RPMI8226 (cell line): Measurements from ENCODE around the gene RNF214.
"Not testable (repeated sequence)": the region's sequence is repeated elsewhere in the genome, so short reads cannot be mapped to it uniquely, and the experiment has no call there.

ENCODE experiments used
- DNase-seq: peaks from one replicate; pipeline ENCODE4 v3.0.0-alpha.2; 2015

RNF214 gene

GRCh38 chr11:117319214-117319840 lies 86.9 kb downstream of the RNF214 start:
- DNase-seq = no peak

GRCh38 chr11:117327255-117327566 lies 94.7 kb downstream of the RNF214 start:
- not testable (repeated sequence) for DNase-seq

GRCh38 chr11:117327567-117328374 lies 95.3 kb downstream of the RNF214 start, which contains the start of gene CEP164:
CEP164 (plus strand) TSS chr11:117327854; CDS start chr11:117338587, 10,733 bp downstream.
- DNase-seq = peak; percentile 98

DNA sequence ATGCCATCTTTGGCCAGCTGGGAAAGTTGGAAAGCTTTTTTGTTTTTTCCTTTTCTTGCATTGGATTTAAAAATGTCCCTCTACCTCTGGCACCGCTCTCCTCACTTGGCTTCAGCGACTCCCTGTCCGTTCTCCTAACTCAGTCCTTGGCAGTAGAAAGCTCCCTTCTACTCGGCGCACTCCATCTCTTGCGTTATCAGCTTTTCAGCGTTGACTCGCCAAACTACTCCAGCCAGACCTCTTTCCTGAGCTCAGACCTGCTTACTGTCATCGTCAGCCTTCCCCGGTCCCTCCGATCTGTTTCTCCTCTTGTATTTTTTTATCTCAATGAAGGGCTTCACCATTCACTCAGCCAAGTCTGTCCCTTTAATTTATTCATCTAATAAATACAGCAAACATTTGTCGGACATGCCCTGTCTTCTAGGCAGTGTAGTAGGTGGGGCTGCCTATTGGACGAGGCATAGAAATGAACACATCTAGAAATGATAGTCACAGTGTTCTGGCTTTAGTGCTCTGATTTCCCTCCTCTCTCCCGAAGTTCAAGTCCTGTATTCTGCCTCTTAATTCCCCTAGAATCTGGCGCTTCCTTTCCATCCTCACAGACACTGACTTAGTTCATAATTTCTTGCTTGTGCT lies 96.0 kb downstream of the RNF214 start:
- peak; percentile 49 for DNase-seq

DNA sequence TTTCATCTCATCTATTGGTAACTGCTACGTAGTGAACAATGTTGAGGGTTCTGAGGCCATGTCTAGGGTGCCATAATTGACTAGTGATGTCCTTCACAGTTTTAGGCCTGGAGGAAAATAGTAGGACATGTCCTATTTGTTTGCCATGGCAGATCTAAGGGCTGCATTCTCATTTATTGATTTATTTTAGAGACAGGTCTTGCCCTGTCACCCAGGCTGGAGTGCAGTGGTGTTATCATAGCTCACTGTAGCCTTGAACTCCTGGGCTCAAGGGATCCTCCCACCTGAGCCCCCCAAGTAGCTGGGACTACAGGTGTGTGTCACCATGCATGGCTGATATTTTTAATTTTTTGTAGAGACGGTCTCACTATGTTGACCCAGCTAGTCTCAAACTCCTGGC lies 100.4 kb downstream of the RNF214 start:
- no peak for DNase-seq

- DNase-seq = no peak
Observed at GRCh38 chr11:117333917-117334316, 101.4 kb downstream of the RNF214 start.

GRCh38 chr11:117334896-117335295 lies 102.4 kb downstream of the RNF214 start:
- DNase-seq = no peak

- no peak for DNase-seq
Observed at GRCh38 chr11:117335399-117335798, 102.9 kb downstream of the RNF214 start.
